ENCODE results near the gene CDH3.

The CDH3 gene

GRCh38 chr16:68644715-68645493 lies at the start of gene CDH3:
Gene CDH3 (plus strand): TSS chr16:68645310. CDS start chr16:68645380, 70 bp downstream.
- FAIRE-seq: no peak
- no peak for TF ChIP-seq CTCF (IDR thresholded peaks at IDR 0.05; ENCODE audit: insufficient read depth, missing control alignments)
- no peak for DNase-seq (ENCODE audit: insufficient read length, low spot score)

- no peak for FAIRE-seq
- TF ChIP-seq CTCF (IDR thresholded peaks at IDR 0.05; ENCODE audit: insufficient read depth, missing control alignments): no peak
Observed at GRCh38 chr16:68596266-68596665, 48.8 kb upstream of the CDH3 start.

GRCh38 chr16:68599586-68599985 lies 45.5 kb upstream of the CDH3 start:
- FAIRE-seq (no peak), DNase-seq (ENCODE audit: insufficient read length, low spot score) (no peak)
- TF ChIP-seq CTCF (IDR thresholded peaks at IDR 0.05; ENCODE audit: insufficient read depth, missing control alignments): no peak

More at GRCh38 chr16:68596266-68596665, 48.8 kb upstream of the CDH3 start:
- DNase-seq (ENCODE audit: insufficient read length, low spot score): no peak

GRCh38 chr16:68605746-68606145 lies 39.4 kb upstream of the CDH3 start:
- no peak for TF ChIP-seq CTCF (IDR thresholded peaks at IDR 0.05; ENCODE audit: insufficient read depth, missing control alignments)
- no peak for DNase-seq (ENCODE audit: insufficient read length, low spot score)
- FAIRE-seq: no peak

- no peak for FAIRE-seq
Observed at GRCh38 chr16:68607443-68607842, 37.7 kb upstream of the CDH3 start.

GRCh38 chr16:68608330-68608729 lies 36.8 kb upstream of the CDH3 start:
- no peak for FAIRE-seq
- no peak for DNase-seq (ENCODE audit: insufficient read length, low spot score)
- TF ChIP-seq CTCF (IDR thresholded peaks at IDR 0.05; ENCODE audit: insufficient read depth, missing control alignments): no peak

More at GRCh38 chr16:68607443-68607842, 37.7 kb upstream of the CDH3 start:
- DNase-seq (ENCODE audit: insufficient read length, low spot score): no peak
- no peak for TF ChIP-seq CTCF (IDR thresholded peaks at IDR 0.05; ENCODE audit: insufficient read depth, missing control alignments)

GRCh38 chr16:68612996-68613395 lies 32.1 kb upstream of the CDH3 start:
- no peak for FAIRE-seq
- no peak for TF ChIP-seq CTCF (IDR thresholded peaks at IDR 0.05; ENCODE audit: insufficient read depth, missing control alignments)
- no peak for DNase-seq (ENCODE audit: insufficient read length, low spot score)

Data from D721Med (cell line).